ENCODE measurements around the gene TMUB1. TPM values are rescaled to one million over a fixed set of nuclear protein-coding genes. Genes with fewer than 3 reads are reported as not detected.

The TMUB1 gene
- total RNA-seq, 3 donors from 2014 or later (not counting 1 experiment from before 2014, with no cell fraction given): 44.1 to 49.8 (median 47.3) TPM

GRCh38 chr7:151033864-151034249 is 49.4 kb downstream of the TMUB1 start:
- peaks cover 6% of the 10 kb centered on the region for H3K4me1 ChIP-seq (ENCODE audit: control insufficient read depth, insufficient read depth, low read length)
- H3K4me1 Mint-ChIP-seq: peaks cover 2 to 4% of the 10 kb centered on the region in 2 donors
- WGBS (ENCODE audit: insufficient coverage): 89% methylated on average over 5 of the region's 5 CpGs
- ATAC-seq (no peak), DNase-seq (no peak)
- H3K36me3 ChIP-seq (ENCODE audit: control insufficient read depth, insufficient read depth, low read length): peaks cover 23% of the 10 kb centered on the region
- TF ChIP-seq CTCF (IDR thresholded peaks at IDR 0.05): no peak
- H3K4me3 Mint-ChIP-seq: no peak overlapping the region
- no peak overlapping the region for H3K27ac Mint-ChIP-seq
- H3K27ac ChIP-seq (ENCODE audit: low read length): no peak overlapping the region
- no peaks in the 10 kb centered on the region for H3K9me3 ChIP-seq (ENCODE audit: control insufficient read depth, insufficient read depth, low read length)
- no peaks in the 10 kb centered on the region for H3K9me3 Mint-ChIP-seq
- no peak overlapping the region for H3K4me3 ChIP-seq (ENCODE audit: low read length)
- no peaks in the 10 kb centered on the region for H3K27me3 ChIP-seq (ENCODE audit: control insufficient read depth, insufficient read depth, low read length)
- intact Hi-C loops (cut with micrococcal nuclease): no loop called here
- no peaks in the 10 kb centered on the region for H3K27me3 Mint-ChIP-seq (ENCODE audit: low read depth in 2 of 2)
- no peaks in the 10 kb centered on the region for H3K36me3 Mint-ChIP-seq

- DNase-seq: no peak
- peaks cover 23% of the 10 kb centered on the region for H3K36me3 ChIP-seq (ENCODE audit: control insufficient read depth, insufficient read depth, low read length)
- H3K4me3 Mint-ChIP-seq: no peak overlapping the region
- no peak overlapping the region for H3K27ac Mint-ChIP-seq
- no peak overlapping the region for H3K27ac ChIP-seq (ENCODE audit: low read length)
- H3K4me1 ChIP-seq (ENCODE audit: control insufficient read depth, insufficient read depth, low read length): peaks cover 9% of the 10 kb centered on the region
- no peak overlapping the region for H3K4me3 ChIP-seq (ENCODE audit: low read length)
- peaks cover 6 to 8% of the 10 kb centered on the region in 2 donors for H3K4me1 Mint-ChIP-seq
- WGBS (ENCODE audit: insufficient coverage): 93% methylated on average over 17 of the region's 17 CpGs
- H3K9me3 ChIP-seq (ENCODE audit: control insufficient read depth, insufficient read depth, low read length): no peaks in the 10 kb centered on the region
- H3K27me3 Mint-ChIP-seq (ENCODE audit: low read depth in 2 of 2): no peaks in the 10 kb centered on the region
- no peaks in the 10 kb centered on the region for H3K27me3 ChIP-seq (ENCODE audit: control insufficient read depth, insufficient read depth, low read length)
- H3K9me3 Mint-ChIP-seq: no peaks in the 10 kb centered on the region
- intact Hi-C loops (cut with micrococcal nuclease): no loop called here
- no peaks in the 10 kb centered on the region for H3K36me3 Mint-ChIP-seq
- TF ChIP-seq CTCF (IDR thresholded peaks at IDR 0.05): no peak
- no peak for ATAC-seq
These were observed 50.1 kb downstream of the TMUB1 start for GRCh38 chr7:151032936-151033863.

Other genes with a start within 250 kb of the TMUB1 start
- not detected for gene AOC1, start 231.0 kb downstream of the TMUB1 start, total RNA-seq
- gene KCNH2, start 105.2 kb downstream of the TMUB1 start, total RNA-seq: under 1 TPM in 2 of 3 donors, not detected in 1; 0.39 to 0.60 TPM
- gene NOS3, start 92.5 kb downstream of the TMUB1 start, total RNA-seq: 1 to 10 TPM; 2.6 to 5.9 (median 3.8) TPM
- gene ATG9B, start 59.0 kb downstream of the TMUB1 start, total RNA-seq: 1 to 10 TPM; 4.4 to 4.6 (median 4.5) TPM
- 10 to 100 TPM; 50.6 to 60.5 (median 53.7) TPM for gene ABCB8, start 55.0 kb downstream of the TMUB1 start, total RNA-seq
- 1 to 10 TPM; 5.7 to 7.9 (median 5.9) TPM for gene ASIC3, start 35.0 kb downstream of the TMUB1 start, total RNA-seq
- gene CDK5, start 25.6 kb downstream of the TMUB1 start, total RNA-seq: 1 to 10 TPM; 6.2 to 8.0 (median 6.6) TPM
- 10 to 100 TPM; 60.4 to 87.3 (median 66.1) TPM for gene SLC4A2, start 23.9 kb downstream of the TMUB1 start, total RNA-seq
- 10 to 100 TPM; 72.8 to 89.4 (median 85.2) TPM for gene FASTK, start 2.7 kb downstream of the TMUB1 start, total RNA-seq
- gene AGAP3, start 3.0 kb upstream of the TMUB1 start, total RNA-seq: 10 to 100 TPM; 27.7 to 46.9 (median 42.8) TPM
- not detected for gene GBX1, start 84.2 kb upstream of the TMUB1 start, total RNA-seq
- not detected for gene ASB10, start 103.8 kb upstream of the TMUB1 start, total RNA-seq
- 1 to 10 TPM in 1 of 3 donors, not detected in 2; 2.5 TPM for gene H2BK1, start 127.0 kb upstream of the TMUB1 start, total RNA-seq
- gene ABCF2, start 143.7 kb upstream of the TMUB1 start, total RNA-seq: 10 to 100 TPM; 12.1 to 26.1 (median 17.6) TPM
- 10 to 100 TPM; 47.0 to 51.6 (median 48.6) TPM for gene CHPF2, start 149.0 kb upstream of the TMUB1 start, total RNA-seq
- gene SMARCD3, start 165.2 kb upstream of the TMUB1 start, total RNA-seq: 1 to 10 TPM; 3.1 to 8.7 (median 6.5) TPM

All from natural killer cell (primary cell).